GM21423 (cell line): ENCODE measurements around the gene CFLAR.
"Not testable (repeated sequence)": the region's sequence is repeated elsewhere in the genome, so short reads cannot be mapped to it uniquely, and the experiment has no call there.

Source experiments
- ATAC-seq: cut with Tn5 transposase; IDR thresholded peaks from one replicate; pipeline ENCODE4 v1.9.1; 2021; ENCODE audit warnings: mild to moderate bottlenecking, moderate library complexity; ENCODE audit not compliant: unreplicated experiment

The CFLAR gene

GRCh38 chr2:201118121-201118960 lies 2.4 kb downstream of the CFLAR start:
- ATAC-seq = peak; percentile 44

DNA sequence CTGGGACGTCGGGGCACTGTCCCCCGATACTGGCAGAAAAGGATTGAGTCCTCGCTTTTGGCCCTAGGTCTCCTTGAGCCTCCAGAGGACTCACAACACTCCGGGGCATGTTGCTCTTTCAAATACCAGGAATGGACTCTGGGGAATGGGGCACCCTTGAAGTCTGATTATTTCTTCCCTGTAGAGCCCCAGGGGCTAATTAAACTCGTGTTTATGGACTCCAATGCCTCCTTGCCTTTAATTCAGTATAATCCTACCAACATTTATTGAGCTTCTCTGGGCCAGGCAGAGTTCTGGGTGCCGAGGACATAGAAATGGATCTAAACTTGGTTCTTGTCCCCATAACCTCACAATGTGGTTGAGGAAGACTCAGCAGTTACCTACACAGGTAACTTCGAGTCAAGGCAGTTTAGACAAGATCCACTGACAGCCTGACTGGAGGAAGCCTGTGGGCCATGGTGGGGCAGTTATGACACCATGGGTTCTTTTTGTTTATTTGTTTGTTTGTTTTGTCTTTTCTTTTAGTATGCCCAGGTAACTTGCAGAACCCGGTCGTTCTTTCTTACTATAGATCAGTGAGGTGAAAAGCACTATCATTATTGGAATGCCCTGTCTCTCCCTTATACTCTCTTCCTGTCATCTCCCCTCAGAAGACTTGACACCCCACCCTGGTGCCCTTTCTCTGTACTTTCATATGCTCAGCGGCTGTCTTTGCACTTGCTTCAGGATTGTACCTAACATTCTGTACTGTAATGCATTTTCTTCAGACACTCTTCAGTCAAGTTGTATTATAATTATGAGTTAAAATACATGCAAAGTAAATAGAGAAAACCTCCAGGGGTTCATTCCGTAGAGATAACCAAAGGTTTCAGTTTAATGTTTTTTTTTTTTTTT lies 3.2 kb downstream of the CFLAR start:
- ATAC-seq = no peak

GRCh38 chr2:201122276-201122675 lies 6.3 kb downstream of the CFLAR start:
- ATAC-seq = no peak

DNA sequence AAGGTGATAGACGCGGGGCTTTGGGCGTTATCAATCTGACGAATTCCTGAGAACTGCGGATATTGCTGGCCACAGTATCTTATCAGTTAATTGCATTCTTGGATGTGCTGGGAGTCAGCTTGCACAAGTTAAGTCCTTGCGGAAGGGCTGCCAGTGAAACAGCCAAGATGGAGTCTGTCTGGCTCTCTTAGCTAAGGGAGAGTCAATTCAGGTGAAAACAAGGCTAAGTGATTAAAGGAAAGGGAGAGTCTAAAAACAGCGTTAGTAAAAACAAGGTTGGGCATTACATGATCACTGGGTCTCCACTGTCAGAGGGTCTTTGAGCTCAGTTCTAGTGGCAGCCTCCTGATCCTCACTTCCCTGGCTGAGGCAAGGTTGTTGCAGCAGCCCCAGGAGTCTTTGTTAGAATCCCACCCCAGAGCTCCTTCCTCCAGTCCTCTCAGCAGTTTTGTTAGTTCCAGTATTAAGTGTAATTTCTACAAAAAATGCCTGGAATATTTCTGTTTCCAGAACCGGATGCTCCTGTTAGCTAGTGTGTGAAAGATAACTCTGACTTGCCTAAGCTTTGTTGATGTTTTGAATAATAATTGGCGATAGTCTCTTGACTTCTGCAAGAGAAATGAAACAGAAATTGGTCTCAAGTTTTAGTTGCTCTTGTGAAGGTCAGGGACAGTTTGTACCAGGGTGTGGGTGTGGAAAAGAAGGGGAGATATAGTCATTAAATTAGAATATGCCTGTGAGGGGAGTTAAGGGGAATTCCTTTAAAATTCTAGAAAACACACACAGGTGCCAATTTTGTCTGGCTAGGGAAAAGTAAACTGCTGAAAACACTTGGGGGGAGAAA lies 10.6 kb downstream of the CFLAR start:
- peak; percentile 20 for ATAC-seq

DNA sequence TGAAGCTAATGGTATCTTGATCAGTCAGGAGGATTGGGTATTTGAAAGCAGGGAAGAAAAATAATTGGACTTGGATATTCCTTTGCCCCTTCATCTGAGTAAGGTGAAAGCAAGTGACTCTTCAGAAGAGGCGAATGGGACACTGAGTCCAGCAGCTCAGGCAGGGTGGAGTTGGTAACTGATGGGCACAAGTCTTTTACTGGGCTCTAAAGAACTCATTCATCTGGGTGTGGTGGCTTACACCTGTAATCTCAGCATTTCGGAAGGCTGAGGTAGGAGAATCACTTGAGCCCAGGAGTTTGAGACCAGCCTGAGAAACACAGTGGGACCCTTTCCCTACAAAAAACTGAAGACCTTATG lies 11.2 kb downstream of the CFLAR start:
- no peak for ATAC-seq

GRCh38 chr2:201127570-201127969 lies 11.6 kb downstream of the CFLAR start:
- no peak for ATAC-seq

DNA sequence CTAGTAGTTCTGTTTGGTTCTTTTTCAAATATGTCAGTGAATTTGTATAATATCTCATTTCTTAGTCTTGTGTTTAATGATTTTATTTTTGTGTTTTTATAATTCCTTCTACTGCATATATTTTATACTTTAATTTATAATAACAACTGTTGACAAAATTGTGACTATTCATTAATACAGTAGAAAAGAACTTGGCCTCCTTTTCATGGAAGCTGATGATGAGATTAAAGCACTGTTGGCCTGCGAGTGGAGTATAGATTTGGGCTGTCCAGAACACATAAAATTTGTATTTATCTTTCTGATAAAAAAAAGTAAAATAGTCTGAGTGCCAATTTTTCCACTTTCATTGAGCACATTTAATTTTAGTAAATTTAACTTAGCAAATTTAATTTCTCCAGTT lies 12.1 kb downstream of the CFLAR start:
- ATAC-seq = no peak

DNA sequence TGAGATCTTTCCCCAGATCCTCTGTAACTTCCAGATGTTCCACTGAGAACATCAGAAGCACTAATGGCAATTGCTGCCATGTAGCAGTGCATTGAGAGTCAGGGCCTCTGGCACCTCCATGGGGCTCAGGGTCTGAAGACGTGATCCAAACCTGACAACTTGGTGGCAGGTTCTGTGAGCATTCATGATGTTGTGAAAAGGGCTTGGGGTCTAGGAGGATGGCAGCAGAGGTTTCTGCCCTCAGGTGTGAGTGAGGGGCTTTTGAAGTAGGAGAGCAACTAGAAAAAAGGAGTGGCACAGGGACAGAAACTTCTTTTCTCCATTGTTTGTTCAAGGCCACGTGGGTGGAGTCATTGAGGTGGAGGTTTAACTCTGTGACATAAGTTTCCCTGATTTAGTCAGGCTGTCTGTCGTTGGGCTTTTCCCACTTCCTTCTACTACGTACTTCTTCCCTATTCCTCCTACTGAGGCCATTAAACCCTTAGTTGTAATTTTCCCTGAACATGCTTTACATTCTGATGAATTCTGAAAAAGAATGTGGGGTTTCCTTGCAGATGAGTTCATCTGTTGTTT lies 13.1 kb downstream of the CFLAR start:
- ATAC-seq = no peak

- ATAC-seq = no peak
These were observed 14.7 kb downstream of the CFLAR start for GRCh38 chr2:201130524-201131186.

DNA sequence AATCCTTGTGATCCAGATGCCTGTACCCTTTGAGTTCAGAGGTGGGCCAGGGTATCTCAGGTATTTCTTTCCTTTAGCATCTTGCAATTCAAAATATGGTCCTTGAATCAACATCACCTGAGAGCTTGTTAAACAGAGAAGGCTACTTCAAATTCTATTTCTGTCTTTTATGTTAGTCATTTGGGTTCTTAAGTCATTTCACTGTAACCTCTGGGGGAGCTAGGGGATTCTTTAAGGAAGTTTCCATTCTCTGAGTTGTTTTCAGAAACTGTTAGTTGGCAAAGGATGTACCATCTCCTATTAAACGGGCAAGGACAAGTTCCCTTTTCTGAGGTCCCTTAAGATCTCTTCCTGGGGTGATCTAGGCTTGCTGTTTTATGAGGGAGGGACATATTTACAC lies 16.6 kb downstream of the CFLAR start:
- peak; percentile 27 for ATAC-seq

DNA sequence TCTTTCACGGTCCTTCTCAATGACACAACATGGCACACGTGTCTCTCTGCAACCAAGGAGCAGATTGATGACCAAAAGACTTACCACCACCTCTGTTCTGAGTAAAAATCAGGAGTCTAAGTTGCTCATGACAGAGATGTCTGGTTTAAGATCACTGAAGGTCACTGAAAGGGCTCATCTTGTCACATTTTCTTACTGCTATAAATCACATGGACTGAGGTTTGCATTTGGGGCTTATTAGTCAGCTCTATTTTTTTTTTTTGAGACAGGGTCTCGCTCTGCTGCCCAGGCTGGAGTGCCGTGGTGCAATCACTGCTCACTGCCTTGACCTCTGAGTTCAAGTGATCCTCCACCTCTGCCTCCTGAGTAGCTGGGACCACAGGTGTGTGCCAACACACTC lies 19.4 kb downstream of the CFLAR start:
- ATAC-seq = no peak

- ATAC-seq = no peak
These were observed 20.9 kb downstream of the CFLAR start for GRCh38 chr2:201136889-201137321.

GRCh38 chr2:201137505-201138400 lies 21.8 kb downstream of the CFLAR start:
- no peak for ATAC-seq

DNA sequence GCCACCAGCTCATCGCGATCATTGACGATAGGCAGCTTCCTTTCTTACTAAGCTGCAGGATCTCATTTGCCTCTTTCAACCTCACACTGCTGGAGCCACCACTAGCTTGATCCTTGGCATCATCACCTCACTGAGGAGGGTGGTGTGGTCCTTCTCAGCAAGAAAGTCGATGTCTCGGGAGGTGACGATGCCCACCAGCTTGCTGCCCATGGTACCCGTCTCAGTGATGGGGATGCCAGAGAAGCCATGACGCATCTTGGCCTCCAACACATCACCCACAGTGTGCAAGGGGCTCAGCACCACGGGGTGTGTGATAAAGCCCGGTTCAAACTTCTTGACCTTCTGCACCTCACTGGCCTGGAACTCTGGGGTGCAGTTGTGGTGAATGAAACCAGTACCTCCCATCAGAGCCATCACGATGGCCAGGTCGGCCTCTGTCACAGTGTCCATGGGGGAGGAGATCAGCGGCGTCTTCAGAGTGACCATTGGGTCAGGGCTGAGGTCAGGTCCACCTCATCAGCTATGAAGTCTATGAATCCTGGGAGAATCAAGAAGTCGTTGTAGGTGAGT lies 22.5 kb downstream of the CFLAR start:
- ATAC-seq = no peak

- not testable (repeated sequence) for ATAC-seq
These were observed 23.2 kb downstream of the CFLAR start for GRCh38 chr2:201138986-201139781.

GRCh38 chr2:201139836-201140604 lies 24.1 kb downstream of the CFLAR start:
- no peak for ATAC-seq
